Esophagus squamous epithelium (tissue), 5 donors: ENCODE measurements around the gene MPDU1. TPM values are rescaled to one million over a fixed set of nuclear protein-coding genes. Genes with fewer than 3 reads are reported as not detected.
A peak's percentile ranks its signal among the peaks of the same experiment; 100 is the strongest.

Experiments
- DNase-seq: peaks from one replicate; lab custom pipeline; 2025; lab: John Stamatoyannopoulos, UW
- H3K27ac ChIP-seq, 4 donors: fragments of 200-600 bp; sonication (generic); one replicate each; pipeline ENCODE4 v1.5.1; 2016 to 2019; ENCODE audit warnings: mild to moderate bottlenecking in 1 of 4
- H3K27me3 ChIP-seq, 4 donors: fragments of 200-600 bp; sonication (generic); 1 replicate in 3 of 4; 2 replicates in 1 of 4; pipeline versions ENCODE4 v1.5.1 to v1.6.0; 2017 to 2021; ENCODE audit warnings: antibody characterized with exemption in 1 of 4
- H3K36me3 ChIP-seq, 3 donors: fragments of 200-600 bp; sonication (generic); one replicate each; pipeline ENCODE4 v1.5.1; 2016 to 2019
- H3K4me1 ChIP-seq, 3 donors: fragments of 200-600 bp; sonication (generic); one replicate each; pipeline ENCODE4 v1.5.1; 2017 to 2019
- H3K4me3 ChIP-seq, 4 donors: fragments of 200-600 bp; sonication (generic); 1 replicate in 3 of 4; 2 replicates in 1 of 4; pipeline ENCODE4 v1.5.1; 2016 to 2019; ENCODE audit warnings: mild to moderate bottlenecking in 2 of 4, moderate library complexity in 1 of 4
- H3K9me3 ChIP-seq, 3 donors: fragments of 200-600 bp; sonication (generic); one replicate each; pipeline ENCODE4 v1.5.1; 2016 to 2019
- CTCF ChIP-seq, 6 experiments: fragments of 450-650 bp in 4 of 6; fragments of 200-600 bp in 2 of 6; sonication (generic) in 2 of 6; IDR thresholded peaks; one replicate each; pipeline ENCODE4 v1.5.1; 2016 to 2019; ENCODE audit warnings: antibody characterized with exemption in 6 of 6, mild to moderate bottlenecking in 4 of 6, moderate library complexity in 4 of 6
- POLR2A ChIP-seq, 4 donors: fragments of 450-650 bp; IDR thresholded peaks; one replicate each; pipeline ENCODE4 v1.6.1; 2017; ENCODE audit warnings: antibody characterized with exemption in 4 of 4, mild to moderate bottlenecking in 4 of 4, moderate library complexity in 3 of 4
- WGBS, 2 donors: methylation state at CpG; one replicate each; pipeline ENCODE4 v1.1.5; 2018; 5-methylcytosine and 5-hydroxymethylcytosine counted together
- intact Hi-C: fragments of 100-400 bp; cut with DNase I; formaldehyde crosslinking; loops from one replicate; pipeline ENCODE4 v1.15.0; 2022
- total RNA-seq, 4 donors: library from RNA; depleted of rRNA; stranded (reverse); fragments of >200 nt; gene quantifications; one replicate each; pipeline ENCODE4 v1.1.0, GENCODE V29; 2016
- donor health status: DM: yes; HTN: yes; CAD: no.

The MPDU1 gene
- total RNA-seq, 4 donors from 2014 or later, result 69.3 to 123 (median 100) TPM

- Histone ChIP-seq H3K4me1 (peaks cover 21 to 60% (median 27%) of the 10 kb centered on the region in 3 donors), H3K27me3 (no peaks in the 10 kb centered on the region), H3K9me3 (no peaks in the 10 kb centered on the region), H3K27ac (no peak overlapping the region), H3K4me3 (no peak overlapping the region), H3K36me3 (peaks cover 0 to 36% (median 2%) of the 10 kb centered on the region in 3 donors)
- no peak for DNase-seq
- intact Hi-C loops, result no loop called here
- 100% methylated on average over 1 to 2 of the region's 2 CpGs for WGBS, 2 donors
- TF ChIP-seq POLR2A (IDR thresholded peaks at IDR 0.05), result no peak
- TF ChIP-seq CTCF (IDR thresholded peaks at IDR 0.05), result no peak
Measured at GRCh38 chr17:7610641-7611040, 27.0 kb downstream of the MPDU1 start.

- H3K4me1 ChIP-seq, result peaks cover 21 to 62% (median 27%) of the 10 kb centered on the region in 3 donors
- H3K36me3 ChIP-seq, result peaks cover 0 to 25% (median 0%) of the 10 kb centered on the region in 3 donors
- H3K27ac ChIP-seq, result peak overlapping the region in 1 of 4 donors; percentile 9
- intact Hi-C loops, result no loop called here
- 56 to 59% methylated on average over 3 of the region's 3 CpGs for WGBS, 2 donors
- no peak overlapping the region for H3K4me3 ChIP-seq
- no peaks in the 10 kb centered on the region for H3K27me3 ChIP-seq
- no peaks in the 10 kb centered on the region for H3K9me3 ChIP-seq
- no peak for DNase-seq
- TF ChIP-seq CTCF (IDR thresholded peaks at IDR 0.05) (no peak), POLR2A (IDR thresholded peaks at IDR 0.05) (no peak)
Measured at GRCh38 chr17:7611635-7612293, 28.1 kb downstream of the MPDU1 start.

GRCh38 chr17:7612294-7612640 is 28.6 kb downstream of the MPDU1 start:
- intact Hi-C loops, result no loop called here
- no peak for DNase-seq
- H3K4me3 ChIP-seq, result no peak overlapping the region
- H3K4me1 ChIP-seq, result peaks cover 21 to 62% (median 27%) of the 10 kb centered on the region in 3 donors
- no peaks in the 10 kb centered on the region for H3K9me3 ChIP-seq
- no peaks in the 10 kb centered on the region for H3K27me3 ChIP-seq
- peak overlapping the region in 1 of 4 donors; percentile 9 for H3K27ac ChIP-seq
- peaks cover 0 to 20% (median 0%) of the 10 kb centered on the region in 3 donors for H3K36me3 ChIP-seq
- 90 to 95% methylated on average over 1 of the region's 1 CpG for WGBS, 2 donors
- TF ChIP-seq POLR2A (IDR thresholded peaks at IDR 0.05), result no peak
- TF ChIP-seq CTCF (IDR thresholded peaks at IDR 0.05), result no peak

- H3K4me1 ChIP-seq, result peaks cover 21 to 59% (median 27%) of the 10 kb centered on the region in 3 donors
- peak overlapping the region; percentile 81 to 96 (median 86) for H3K4me3 ChIP-seq
- peaks cover 0 to 11% (median 0%) of the 10 kb centered on the region in 3 donors for H3K36me3 ChIP-seq
- H3K9me3 ChIP-seq, result no peaks in the 10 kb centered on the region
- no peak for TF ChIP-seq CTCF (IDR thresholded peaks at IDR 0.05)
- TF ChIP-seq POLR2A (IDR thresholded peaks at IDR 0.05), result no peak
- no peaks in the 10 kb centered on the region for H3K27me3 ChIP-seq
- WGBS, 2 donors, result 7 to 9% methylated on average over 12 to 20 of the region's 20 CpGs
- no peak for DNase-seq
- H3K27ac ChIP-seq, result peak overlapping the region; percentile 92 to 100 (median 98)
- intact Hi-C loops, result no loop called here
Measured at GRCh38 chr17:7613769-7614424, 30.2 kb downstream of the MPDU1 start.
